CD4-positive, alpha-beta T cell treated with Interleukin-12 subunit alpha and Interleukin-12 subunit beta, for 1 hour (primary cell): ENCODE data around the gene KCNQ1OT1.

Experiments
- DNase-seq: peaks from one replicate; pipeline ENCODE4 v3.0.0-alpha.2; 2020

The KCNQ1OT1 gene

DNA sequence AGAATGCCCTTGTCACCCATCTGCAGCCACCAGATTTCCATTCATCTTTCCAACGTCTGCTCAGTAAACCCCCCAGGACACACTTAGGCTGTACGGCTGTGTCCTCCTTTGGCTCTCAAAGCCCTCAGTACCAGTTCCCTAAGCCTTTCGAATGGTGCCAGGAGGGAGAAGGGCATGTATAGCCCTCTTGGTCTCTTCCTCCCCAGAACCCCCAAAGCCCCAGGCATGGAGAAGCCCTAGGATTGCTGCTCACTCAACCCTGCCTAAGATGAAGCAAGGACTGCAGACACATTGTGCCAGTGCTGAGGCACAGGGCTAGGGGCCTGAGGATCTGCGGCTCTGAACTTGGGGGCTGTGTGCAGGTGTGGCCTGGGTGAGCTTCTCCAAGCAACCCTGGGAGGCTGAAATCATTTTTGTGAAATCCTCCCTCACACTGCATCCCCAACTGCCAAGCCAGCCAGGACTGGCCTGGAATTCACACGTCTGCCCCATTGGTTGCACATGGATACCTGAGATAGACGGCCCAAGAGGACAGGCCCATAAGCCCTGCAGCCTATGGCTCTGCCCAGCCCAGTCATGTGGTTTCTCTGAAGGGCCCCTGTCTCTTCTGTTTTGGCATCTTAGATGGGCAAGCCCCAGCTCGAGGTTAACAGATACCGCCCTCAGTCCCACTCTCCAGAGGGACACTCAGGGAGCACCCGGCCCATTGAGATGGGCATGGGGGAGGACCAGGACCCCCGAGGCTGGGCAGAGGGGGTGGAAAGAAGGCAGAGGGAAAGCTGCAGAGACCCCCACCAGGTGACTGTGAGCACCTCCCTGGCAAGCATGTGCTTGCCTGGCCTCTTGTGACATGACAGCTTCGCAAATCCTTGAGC, 34.0 kb downstream of the KCNQ1OT1 start:
- no peak for DNase-seq

DNA sequence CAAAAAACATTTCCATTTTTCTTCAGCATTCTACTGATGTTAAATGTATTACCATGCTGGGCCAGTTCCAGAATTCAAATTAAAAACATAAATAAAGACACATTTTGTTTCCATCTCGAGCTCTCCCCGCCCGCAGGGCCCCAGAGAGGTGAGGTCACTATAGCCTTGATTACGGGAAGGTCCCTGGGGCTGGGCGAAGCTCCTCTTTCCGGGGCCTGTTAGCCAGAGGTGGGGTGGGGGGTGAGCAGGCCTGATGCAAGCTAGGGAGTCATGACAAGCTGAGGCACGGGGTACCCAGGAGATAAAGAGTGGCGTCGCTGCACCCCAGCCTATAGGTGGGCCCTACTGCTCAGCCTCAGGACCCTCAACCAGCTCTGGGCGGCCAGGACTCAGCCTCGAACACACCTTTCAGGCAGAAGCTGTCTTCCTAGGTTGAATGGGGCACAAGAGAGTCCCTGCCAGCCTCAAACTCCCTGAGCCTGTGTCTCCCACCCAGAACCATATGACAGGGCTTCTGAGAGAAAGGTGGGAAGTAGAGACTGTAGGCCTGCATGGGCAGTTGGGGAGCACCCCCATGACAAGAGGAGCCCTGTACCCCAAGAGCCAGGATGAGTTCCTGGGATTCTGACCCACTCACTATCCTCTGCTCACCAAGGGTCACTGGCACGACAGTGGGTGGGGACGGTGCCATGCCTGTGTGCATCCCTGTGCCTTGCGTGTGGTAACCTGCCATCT, 34.8 kb downstream of the KCNQ1OT1 start:
- no peak for DNase-seq

DNA sequence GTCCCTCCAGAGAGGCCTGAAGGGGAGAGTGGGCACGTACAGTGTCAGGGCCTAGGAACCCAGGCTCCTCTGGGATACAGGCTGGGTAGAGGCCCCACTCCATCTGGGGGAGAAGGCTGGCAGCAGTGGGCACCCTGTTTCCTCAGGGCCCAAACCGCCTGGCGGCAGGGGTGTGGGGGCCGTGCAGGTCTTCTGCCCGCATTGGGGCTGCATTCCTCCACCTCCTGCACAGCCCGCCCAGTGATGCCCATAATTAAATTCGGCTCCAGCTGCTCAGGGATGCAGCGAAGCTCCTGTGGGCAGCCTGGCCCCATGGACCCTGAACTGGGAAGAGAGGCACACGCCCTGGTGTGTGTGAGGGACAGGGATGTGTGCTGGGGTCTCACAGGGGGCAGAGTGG, 35.4 kb downstream of the KCNQ1OT1 start:
- DNase-seq: no peak

DNA sequence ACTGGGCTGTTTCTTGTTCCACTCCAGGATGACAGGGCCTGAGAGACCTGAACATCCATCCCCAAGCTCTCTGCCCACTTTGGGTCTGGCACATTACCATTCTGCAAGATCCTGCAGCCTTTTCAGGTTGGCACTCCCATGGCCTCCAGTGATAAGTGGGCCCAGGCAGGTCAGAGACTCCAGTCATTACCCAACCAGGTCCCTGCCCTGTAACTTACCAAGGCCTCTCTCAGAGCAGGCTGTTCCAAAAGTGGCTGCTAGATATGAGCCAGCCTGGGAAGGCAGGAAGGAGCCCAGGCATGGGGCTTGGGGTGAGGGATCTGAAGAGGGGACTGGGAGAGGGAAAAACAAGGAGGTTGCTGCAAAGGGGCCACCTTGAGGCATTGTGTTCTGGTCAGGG, 35.9 kb downstream of the KCNQ1OT1 start:
- DNase-seq: no peak

DNA sequence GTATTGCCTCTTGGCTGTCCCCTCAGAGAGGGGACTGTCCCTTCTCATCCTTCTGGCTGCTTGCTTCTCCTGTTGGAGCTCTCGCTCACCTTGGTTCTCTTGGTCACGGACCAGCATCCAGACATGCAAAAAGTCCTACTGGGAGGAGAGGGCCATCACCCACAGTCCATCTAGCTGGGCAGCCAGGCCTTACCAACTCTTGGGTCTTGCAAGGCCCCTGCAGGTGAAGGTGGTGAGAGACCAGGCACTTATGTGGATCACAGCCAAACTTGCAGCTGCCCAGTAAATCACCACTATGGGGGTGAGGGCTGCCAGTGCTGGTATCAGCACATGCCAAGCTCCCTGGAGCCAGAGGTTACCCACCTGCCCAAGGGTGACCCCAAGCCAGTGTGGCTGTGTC, 36.3 kb downstream of the KCNQ1OT1 start:
- no peak for DNase-seq

DNA sequence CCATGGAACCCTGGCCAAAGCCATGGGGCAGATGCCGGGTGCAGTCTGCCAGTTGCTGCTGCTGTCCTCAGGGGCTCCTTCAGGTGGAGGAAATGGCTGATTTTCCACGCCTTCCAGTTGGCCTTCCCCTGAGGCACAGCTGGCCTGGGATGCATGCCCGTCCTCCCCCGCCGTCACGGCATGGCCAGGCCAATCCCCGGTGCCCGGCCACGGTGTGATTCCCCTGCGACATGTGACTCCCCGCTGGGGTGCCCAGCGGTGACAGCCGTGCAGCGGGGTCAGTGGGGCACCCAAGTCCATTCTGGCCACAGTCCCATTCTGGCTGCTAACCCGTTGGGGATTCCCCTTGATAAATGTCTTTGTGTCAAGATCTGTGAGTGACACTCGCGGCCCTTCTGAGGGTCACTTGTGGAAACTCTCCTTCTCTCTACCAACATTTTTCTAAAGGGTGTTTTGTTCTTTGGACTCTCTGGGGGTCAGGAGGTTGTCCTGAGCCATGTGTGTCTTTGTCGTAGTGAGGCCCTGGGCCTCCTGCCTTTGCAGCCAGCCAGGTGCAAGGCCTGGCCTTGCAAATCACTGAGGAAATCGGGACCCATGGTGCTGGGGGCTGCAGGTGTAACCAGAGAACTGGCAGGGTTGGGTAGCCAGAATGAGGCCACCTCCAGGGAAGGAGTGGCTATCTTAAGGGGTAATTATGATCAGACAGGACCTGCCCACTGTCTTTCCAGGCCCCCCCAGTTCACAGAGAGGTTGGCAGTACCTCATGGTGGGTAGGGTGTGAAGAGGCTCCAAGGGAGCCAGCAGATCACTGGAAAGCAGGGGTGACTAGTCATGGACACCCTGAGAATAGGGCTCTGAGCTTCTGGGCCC, 37.1 kb downstream of the KCNQ1OT1 start:
- no peak for DNase-seq

DNA sequence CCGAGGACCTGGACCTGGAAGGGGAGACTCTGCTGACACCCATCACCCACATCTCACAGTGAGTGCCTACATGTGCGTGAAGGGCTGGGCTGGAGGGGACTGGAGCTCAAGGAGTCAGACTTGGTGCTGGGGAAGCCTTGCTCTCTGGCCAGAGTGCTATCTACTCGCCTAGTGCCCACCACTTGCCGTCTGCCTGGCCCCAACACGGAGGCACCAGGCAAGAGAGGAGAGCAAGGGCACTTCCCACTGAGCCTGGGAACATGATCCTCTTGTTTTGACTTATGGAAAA, 37.8 kb downstream of the KCNQ1OT1 start:
- no peak for DNase-seq

DNA sequence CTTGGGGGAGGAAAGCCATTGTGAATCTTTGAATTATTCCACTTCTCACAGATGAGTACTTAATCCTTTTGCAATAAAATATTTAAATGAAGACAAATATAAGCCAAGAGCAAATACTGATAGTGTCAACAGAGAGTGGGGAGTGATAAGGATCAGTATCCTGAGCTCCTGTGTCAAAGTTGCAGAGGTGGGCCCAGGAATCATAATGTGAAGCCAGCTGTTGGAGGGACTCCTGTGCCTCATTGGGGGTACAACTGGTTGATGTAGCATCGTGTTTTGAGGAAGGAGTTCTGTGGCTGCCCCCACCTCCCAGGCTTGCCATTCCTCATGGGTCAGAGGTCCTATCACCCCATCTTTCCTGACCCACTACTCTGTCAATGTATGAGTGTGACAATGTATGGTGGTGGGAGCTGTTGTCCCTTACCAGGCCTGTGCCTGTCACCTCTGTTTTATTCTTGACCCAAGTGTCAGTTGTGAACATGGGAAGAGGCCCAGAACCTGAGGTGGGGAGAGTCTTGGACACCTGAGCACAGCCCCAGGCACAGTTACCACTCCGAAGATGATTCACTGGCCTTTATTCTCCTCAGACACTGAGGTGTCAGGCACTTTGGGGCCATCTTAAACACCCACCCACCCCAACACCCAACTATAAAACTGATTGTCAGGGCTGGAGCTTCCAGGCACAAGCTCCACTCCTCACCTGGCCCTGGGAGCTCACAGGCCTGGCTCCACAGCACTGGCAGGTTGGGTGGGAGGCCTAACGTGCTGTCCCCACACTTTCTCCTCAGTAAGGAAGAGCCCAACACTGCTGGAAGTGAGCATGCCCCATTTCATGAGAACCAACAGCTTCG, 38.4 kb downstream of the KCNQ1OT1 start:
- DNase-seq: no peak

DNA sequence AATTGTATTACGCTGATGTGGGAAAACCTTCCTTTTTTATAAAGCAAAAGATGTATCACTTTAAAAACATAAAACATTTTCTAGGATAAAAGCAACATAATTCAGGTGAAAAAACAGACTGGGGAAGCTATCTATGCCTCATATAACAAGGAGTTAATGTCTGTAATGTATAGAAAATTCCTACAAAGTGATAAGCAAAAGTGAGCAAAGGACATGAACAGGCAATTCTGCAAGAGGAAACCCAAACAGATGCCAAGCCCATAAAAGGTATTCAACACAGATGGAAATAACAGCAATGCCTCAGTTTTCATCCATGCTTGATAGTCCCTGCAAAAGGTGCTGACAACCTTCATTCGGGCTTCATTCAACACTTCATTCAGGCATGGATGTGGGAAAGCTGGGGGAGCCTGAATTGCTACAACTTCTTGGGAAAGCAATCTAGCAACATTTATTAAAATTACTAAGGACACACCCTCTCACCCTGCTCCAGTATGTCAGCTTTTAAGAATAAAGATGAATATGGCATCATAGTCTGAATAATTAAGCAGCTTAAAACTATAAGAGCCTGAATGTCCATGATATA, 39.3 kb downstream of the KCNQ1OT1 start:
- no peak for DNase-seq

DNA sequence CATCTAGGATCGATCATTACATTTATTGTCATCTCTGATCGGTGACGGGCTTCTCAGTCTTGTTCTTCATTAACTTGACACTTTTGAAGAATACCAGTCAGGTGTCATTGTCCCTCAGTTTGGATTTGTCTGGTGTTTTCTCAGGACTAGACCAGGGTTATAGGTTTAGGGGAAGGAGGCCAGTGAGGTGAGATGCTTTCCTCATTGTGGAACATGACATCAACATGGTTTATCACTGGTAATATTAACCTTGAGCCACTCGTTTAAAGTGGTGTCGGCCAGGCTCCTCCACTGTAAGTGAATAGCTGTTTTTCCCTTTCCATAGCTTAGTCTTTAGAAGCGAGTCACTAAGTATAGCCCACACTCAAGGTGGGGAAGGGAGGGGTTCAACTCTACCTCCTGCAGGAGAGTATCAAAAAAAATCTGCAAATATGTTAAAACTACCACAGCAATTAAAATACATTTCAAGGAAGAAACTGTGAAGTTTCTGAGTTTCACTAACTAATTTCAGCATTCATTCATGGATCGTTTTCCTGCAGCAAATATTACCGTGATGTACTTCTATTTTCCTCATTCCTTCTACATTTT, 42.0 kb downstream of the KCNQ1OT1 start:
- DNase-seq: no peak

DNA sequence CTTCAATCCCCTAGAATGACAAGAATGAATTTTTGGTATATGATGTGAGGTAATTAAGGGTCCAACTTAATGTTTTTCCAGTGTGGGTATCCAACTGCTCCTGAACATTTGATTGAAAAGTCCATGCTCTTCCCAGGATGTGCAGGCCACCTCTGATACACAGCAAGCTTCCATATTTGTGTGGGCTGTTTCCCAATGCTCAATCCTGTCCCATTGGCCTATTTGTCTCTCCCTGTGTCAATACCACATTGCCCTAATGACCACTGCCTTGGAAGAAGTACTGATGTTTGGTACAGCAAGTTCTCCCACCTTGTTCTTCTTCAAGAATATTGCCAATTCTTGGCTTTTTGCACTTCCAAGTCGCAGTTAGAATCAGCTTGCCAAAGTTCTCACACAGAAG, 42.9 kb downstream of the KCNQ1OT1 start:
- DNase-seq: no peak

DNA sequence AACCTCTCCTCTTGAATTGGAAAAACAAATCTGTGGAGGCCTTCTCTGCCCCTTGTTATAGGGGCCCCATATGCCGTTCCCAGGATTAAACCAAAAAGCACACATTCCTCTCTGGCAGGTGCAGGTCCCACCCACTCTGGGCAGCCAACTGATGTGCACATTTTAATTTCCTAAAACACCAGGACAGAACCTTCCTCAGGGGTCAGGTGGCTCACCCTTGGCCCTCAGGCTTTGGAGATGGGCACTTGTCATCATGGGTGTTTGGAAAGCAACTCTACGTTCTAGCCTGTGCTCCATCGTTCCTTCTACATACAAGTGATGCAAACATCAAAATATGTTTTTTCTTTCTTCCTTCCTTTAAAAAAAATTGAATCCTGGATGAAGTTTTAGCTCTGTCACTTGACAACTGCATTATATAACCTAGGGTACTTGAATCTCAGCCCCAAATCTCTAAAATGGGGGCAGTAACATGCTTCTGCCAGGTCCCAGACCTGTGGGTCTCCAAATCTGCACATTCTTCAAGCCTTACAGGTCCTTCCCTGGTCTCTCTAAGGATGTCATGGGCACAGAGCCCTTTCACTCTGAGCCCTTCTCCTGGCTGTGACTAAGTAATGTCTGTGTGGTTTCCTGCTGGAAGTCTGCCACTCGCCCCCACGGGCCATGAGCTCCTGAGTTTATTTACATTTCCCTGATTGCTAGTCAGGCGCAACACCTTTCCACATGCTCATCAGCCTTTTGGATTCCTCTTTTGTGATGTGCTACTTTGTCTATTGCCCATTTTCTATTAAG, 43.8 kb downstream of the KCNQ1OT1 start:
- no peak for DNase-seq

DNA sequence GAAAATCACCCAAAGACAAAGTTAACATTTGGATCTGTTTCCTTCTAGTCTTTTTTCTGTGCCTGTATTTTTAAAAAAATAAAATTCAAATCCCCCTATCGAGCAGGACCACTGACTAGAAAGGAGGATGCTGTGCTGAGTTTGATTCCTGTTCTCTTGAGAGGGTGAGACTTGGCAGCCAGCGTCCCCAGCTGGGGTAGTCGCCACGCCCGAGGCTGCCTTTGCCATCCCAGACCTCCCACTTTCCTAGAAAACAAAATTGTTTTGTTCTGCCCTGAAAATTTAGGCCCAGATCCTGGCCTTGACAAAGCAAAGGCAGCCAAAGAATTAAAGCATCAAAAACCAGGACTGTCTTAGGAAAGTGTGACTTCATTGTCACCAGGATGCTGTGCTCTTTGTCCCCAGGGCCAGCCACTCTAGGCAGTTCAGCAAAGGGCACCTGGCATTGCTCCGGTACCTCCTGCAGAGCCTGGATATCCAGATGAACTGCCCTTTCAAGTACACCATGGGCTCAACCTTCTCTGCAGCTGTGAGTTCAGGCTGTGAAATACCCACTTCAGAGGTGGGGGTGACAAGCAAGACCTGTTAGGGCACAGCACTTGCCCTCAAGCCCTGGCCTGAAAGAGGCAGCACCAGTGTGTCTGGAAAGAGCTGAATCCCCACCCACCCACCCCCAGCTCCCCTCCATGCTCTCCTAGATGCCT, 44.6 kb downstream of the KCNQ1OT1 start:
- no peak for DNase-seq

DNA sequence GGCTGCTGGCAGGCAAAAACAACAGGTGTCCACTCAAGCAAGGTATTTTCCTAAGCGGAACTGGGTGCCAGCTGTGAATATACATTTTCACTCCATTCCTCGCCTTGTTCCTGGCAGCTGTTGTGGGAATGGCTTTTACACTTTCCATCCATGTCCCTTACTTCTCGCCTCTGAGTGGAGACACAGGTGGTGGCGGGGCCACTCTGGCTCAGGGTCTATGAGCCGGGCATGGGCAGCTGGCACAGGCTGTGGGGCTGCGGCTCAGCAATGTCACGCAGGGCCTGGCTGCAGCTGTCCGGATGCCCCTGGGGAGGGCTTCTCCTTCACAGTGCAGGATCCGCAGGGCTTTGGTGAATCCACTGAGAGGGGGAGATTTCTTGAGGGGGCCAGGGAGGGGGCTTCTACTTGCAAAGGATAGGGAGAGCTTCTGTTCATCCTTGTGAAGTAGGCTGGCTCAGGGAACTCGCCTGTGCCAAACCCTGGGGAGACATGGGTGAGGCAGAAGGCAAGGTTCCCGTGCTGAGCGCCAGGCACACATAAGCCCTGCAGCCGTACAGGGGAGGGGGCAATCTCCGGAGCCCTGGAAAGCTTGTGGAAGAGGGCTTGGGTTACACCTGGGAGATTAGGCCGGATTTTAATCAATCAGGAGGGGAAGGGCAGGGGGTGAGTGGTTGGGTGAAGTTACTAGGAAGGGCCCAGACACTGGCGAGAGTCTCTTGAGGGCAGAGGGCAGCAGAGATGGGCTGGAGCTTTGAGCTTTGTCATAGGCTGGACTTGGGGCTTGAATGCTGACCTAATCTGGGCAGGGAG, 45.7 kb downstream of the KCNQ1OT1 start:
- no peak for DNase-seq

DNA sequence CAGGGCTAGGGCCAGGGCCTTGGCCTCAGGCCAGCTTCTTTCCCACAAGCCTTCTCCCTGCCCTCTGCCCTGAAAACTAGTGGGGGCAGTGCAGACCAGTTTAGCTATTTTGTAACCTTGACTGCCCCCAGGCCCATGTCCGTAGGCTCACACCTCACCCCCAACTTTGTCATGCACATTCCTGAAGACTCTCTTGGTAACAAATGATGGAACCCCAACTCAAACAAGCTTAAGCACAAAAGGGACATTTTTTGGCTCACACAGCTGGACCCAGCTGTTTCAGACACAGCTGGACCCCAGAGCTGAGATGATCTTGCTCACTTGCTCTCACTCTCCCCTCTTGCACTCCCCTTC, 46.6 kb downstream of the KCNQ1OT1 start:
- no peak for DNase-seq

DNA sequence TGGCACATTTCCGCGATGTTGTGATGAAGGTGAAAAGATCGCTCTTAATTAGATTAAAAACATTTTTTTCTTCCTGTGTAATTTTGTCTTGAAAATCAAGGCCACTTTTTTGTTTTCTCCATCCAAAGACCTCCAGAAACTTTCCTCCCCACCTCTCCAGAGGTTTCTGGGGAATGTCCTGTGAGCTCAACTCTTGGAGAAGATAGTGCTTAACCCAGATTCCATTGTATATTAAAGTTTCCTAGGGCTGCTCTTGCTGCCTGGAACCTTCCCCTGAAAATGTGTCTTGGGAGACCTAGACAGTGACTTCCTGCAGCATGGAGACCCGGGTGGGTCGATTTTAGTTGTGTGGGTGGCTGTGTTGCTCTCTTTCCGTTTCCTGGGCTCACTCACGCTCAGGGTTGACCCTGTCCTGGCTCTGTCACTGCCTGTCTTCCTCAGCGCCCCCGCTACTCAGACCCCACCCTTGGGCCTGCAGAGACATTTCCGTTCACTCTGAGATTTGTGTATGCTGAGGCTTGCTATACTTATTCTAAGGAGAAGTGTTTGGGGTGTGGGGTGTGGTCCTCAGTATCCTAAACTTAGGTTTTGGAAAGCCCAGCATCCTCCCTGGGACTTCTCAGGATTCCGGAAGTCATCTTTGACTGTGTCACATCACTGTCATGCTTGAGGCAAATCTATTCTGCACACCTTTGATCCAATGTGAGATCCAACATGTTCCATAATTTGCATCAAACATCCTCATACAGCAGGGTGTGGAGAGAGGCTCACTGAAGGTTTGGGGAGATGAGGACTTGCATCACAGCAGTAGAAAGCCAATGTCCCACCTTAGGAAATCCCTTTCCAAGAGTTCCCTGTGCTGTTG, 47.2 kb downstream of the KCNQ1OT1 start:
- DNase-seq: no peak

DNA sequence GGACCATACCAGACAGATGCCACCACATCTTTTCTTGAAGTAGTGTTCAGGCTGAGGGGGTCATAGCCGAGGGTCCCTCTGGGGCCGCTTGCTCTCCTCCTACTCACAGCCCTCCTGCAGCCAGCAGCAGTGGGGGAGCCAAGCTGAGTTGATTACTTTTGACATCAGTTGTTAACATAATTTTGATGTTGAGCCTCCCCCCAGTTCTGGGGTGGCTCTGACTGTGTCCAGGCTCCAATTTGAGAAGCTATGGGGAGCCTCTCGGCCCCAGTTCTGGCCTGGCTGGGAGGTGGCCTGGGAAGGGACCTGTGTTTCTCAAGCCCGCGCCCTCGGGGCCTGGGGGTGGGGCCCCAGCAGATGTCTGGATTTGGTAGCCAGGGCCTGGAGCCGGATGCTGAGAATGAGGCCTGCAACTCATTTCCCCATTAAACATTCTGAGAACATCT, 47.9 kb downstream of the KCNQ1OT1 start:
- no peak for DNase-seq

DNA sequence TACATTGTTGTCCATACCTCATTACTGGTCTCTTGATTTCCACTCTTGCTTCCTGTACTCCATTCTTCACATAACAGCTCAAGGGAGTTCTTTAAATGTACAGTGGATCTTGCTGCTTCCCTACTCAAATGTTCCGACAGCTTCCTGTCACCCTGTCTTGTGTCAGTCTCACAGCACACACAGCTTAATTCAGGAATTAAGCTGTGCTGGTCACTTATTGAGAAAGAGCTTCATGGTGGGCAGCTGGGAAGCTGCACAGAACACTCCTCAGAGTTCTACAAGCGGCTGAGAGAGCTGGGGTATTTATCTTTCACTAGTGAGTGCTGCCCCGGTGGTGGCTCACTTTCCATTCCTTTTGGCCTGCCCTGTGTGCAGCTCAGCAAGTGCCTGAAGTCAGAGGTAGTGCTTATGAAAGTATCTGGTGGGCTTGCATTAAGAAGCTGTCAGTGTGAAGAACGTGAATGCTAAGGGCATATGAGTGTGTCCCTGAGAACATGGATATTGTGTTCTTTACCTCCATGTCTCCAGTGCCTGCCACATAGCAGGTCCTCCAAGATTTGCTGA, 48.7 kb downstream of the KCNQ1OT1 start:
- DNase-seq: no peak
